ENCODE measurements around the gene NTSR1.

DNA sequence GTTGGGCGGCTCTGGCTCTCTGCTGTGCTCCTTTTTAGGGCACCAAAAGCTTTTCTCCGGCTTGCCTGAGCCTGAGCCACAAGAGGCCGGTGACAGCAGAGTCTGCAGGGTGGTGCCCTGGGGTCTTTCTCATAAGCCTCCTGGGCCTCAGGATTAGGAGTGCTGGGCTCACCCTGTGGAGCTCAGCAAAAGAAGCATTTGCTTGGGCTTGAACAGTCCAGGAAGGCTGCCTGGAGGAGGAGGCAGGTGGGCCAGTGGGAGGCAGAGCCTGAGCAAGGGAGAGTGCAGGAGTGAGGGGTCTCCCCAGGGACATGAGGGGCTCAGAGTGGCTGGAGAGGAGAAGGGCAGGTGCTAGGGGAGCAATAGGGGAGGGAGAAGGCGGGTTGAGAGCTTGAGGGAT lies 54.8 kb downstream of the NTSR1 start:
- no peak for TF ChIP-seq ATM (IDR thresholded peaks at IDR 0.05; ENCODE audit: borderline replicate concordance)
- TF ChIP-seq, protein P1, sequence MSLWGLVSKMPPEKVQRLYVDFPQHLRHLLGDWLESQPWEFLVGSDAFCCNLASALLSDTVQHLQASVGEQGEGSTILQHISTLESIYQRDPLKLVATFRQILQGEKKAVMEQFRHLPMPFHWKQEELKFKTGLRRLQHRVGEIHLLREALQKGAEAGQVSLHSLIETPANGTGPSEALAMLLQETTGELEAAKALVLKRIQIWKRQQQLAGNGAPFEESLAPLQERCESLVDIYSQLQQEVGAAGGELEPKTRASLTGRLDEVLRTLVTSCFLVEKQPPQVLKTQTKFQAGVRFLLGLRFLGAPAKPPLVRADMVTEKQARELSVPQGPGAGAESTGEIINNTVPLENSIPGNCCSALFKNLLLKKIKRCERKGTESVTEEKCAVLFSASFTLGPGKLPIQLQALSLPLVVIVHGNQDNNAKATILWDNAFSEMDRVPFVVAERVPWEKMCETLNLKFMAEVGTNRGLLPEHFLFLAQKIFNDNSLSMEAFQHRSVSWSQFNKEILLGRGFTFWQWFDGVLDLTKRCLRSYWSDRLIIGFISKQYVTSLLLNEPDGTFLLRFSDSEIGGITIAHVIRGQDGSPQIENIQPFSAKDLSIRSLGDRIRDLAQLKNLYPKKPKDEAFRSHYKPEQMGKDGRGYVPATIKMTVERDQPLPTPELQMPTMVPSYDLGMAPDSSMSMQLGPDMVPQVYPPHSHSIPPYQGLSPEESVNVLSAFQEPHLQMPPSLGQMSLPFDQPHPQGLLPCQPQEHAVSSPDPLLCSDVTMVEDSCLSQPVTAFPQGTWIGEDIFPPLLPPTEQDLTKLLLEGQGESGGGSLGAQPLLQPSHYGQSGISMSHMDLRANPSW (CRISPR knock-in tag; IDR thresholded peaks at IDR 0.05; ENCODE audit: borderline replicate concordance), result no peak
- TF ChIP-seq, protein P2, sequence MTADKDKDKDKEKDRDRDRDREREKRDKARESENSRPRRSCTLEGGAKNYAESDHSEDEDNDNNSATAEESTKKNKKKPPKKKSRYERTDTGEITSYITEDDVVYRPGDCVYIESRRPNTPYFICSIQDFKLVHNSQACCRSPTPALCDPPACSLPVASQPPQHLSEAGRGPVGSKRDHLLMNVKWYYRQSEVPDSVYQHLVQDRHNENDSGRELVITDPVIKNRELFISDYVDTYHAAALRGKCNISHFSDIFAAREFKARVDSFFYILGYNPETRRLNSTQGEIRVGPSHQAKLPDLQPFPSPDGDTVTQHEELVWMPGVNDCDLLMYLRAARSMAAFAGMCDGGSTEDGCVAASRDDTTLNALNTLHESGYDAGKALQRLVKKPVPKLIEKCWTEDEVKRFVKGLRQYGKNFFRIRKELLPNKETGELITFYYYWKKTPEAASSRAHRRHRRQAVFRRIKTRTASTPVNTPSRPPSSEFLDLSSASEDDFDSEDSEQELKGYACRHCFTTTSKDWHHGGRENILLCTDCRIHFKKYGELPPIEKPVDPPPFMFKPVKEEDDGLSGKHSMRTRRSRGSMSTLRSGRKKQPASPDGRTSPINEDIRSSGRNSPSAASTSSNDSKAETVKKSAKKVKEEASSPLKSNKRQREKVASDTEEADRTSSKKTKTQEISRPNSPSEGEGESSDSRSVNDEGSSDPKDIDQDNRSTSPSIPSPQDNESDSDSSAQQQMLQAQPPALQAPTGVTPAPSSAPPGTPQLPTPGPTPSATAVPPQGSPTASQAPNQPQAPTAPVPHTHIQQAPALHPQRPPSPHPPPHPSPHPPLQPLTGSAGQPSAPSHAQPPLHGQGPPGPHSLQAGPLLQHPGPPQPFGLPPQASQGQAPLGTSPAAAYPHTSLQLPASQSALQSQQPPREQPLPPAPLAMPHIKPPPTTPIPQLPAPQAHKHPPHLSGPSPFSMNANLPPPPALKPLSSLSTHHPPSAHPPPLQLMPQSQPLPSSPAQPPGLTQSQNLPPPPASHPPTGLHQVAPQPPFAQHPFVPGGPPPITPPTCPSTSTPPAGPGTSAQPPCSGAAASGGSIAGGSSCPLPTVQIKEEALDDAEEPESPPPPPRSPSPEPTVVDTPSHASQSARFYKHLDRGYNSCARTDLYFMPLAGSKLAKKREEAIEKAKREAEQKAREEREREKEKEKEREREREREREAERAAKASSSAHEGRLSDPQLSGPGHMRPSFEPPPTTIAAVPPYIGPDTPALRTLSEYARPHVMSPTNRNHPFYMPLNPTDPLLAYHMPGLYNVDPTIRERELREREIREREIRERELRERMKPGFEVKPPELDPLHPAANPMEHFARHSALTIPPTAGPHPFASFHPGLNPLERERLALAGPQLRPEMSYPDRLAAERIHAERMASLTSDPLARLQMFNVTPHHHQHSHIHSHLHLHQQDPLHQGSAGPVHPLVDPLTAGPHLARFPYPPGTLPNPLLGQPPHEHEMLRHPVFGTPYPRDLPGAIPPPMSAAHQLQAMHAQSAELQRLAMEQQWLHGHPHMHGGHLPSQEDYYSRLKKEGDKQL (CRISPR knock-in tag; IDR thresholded peaks at IDR 0.05; ENCODE audit: low read depth), result no peak
- TF ChIP-seq CBX5 (CRISPR knock-in tag; IDR thresholded peaks at IDR 0.05; ENCODE audit: borderline replicate concordance), result no peak
- TF ChIP-seq, protein P3, sequence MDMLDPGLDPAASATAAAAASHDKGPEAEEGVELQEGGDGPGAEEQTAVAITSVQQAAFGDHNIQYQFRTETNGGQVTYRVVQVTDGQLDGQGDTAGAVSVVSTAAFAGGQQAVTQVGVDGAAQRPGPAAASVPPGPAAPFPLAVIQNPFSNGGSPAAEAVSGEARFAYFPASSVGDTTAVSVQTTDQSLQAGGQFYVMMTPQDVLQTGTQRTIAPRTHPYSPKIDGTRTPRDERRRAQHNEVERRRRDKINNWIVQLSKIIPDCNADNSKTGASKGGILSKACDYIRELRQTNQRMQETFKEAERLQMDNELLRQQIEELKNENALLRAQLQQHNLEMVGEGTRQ (IDR thresholded peaks at IDR 0.05; ENCODE audit: low read depth, low read length), result no peak
- TF ChIP-seq, protein P3 (CRISPR knock-in tag; IDR thresholded peaks at IDR 0.05; ENCODE audit: borderline replicate concordance), result no peak
- TF ChIP-seq DR1 (CRISPR knock-in tag; IDR thresholded peaks at IDR 0.05), result no peak
